ENCODE measurements around the gene LILRB1. TPM values are rescaled to one million over a fixed set of nuclear protein-coding genes. Genes with fewer than 3 reads are reported as not detected.

LILRB1 gene
- total and polyA plus RNA-seq, 2 of the 13 experiments (the other 11 are each of a cell fraction or from before 2014, with no cell fraction given): not detected

- TF ChIP-seq ZSCAN21 (CRISPR knock-in tag; IDR thresholded peaks at IDR 0.05; ENCODE audit: borderline replicate concordance) (no peak), ZNF691 (CRISPR knock-in tag; IDR thresholded peaks at IDR 0.05; ENCODE audit: borderline replicate concordance, low read depth) (peak; percentile 46; the same call in 1 of the 2 replicates), PRDM4 (CRISPR knock-in tag; IDR thresholded peaks at IDR 0.05; ENCODE audit: borderline replicate concordance) (0 out of 2 replicates have a peak, but pooled peaks have one; percentile 41), NR1H2 (CRISPR knock-in tag; IDR thresholded peaks at IDR 0.05; ENCODE audit: borderline replicate concordance, low read depth) (no peak), PHF8 (CRISPR knock-in tag; IDR thresholded peaks at IDR 0.05) (no peak), PATZ1 (CRISPR knock-in tag; IDR thresholded peaks at IDR 0.05) (peak; percentile 45; the same call in 1 of the 2 replicates), DNMT1 (CRISPR knock-in tag; IDR thresholded peaks at IDR 0.05) (no peak), EHMT2 (IDR thresholded peaks at IDR 0.05; ENCODE audit: borderline replicate concordance, low read depth, low read length) (peak; percentile 99), ZBTB26 (CRISPR knock-in tag; IDR thresholded peaks at IDR 0.05; ENCODE audit: borderline replicate concordance) (peak; percentile 81), PBX3 (CRISPR knock-in tag; IDR thresholded peaks at IDR 0.05; ENCODE audit: borderline replicate concordance) (peak; percentile 45; the same call in 1 of the 2 replicates), SATB2 (CRISPR knock-in tag; IDR thresholded peaks at IDR 0.05) (0 out of 2 replicates have a peak, but pooled peaks have one; percentile 41), ZNF589 (CRISPR knock-in tag; conservative IDR thresholded peaks at IDR 0.05) (0 out of 2 replicates have a peak, but pooled peaks have one; percentile 58), SIX4 (CRISPR knock-in tag; IDR thresholded peaks at IDR 0.05) (0 out of 2 replicates have a peak, but pooled peaks have one; percentile 53), CSRNP1 (CRISPR knock-in tag; IDR thresholded peaks at IDR 0.05) (no peak), KAT8 (CRISPR knock-in tag; IDR thresholded peaks at IDR 0.05) (0 out of 2 replicates have a peak, but pooled peaks have one; percentile 39), ZNF124 (CRISPR knock-in tag; IDR thresholded peaks at IDR 0.05) (peak; percentile 69; the same call in 1 of the 2 replicates), NKX3-1 (CRISPR knock-in tag; IDR thresholded peaks at IDR 0.05) (peak; percentile 78; the same call in 1 of the 2 replicates), HES4 (CRISPR knock-in tag; IDR thresholded peaks at IDR 0.05; ENCODE audit: borderline replicate concordance) (0 out of 2 replicates have a peak, but pooled peaks have one; percentile 58), NR2F1 (CRISPR knock-in tag; IDR thresholded peaks at IDR 0.05) (no peak)
Observed at GRCh38 chr19:54684527-54684926, 54.2 kb downstream of the LILRB1 start (continued).

Measured in HepG2 (cell line).